B cell (primary cell): Measurements from ENCODE around the gene MDGA2. TPM values are rescaled to one million over a fixed set of nuclear protein-coding genes. Genes with fewer than 3 reads are reported as not detected.

ENCODE experiments used
- ATAC-seq: fragments of 200-7000 bp; cut with Tn5 transposase; one replicate; pipeline ENCODE4 v1.10.0; 2021; ENCODE audit warnings: low read depth, mild to moderate bottlenecking, moderate number of reproducible peaks, moderate library complexity
- CTCF ChIA-PET: fragments of 350-600 bp; sonication (Branson Sonifier 250); formaldehyde crosslinking; loops from one replicate; lab custom pipeline; 2021; ENCODE audit warnings: antibody characterized with exemption, inconsistent platforms; lab: Charles Lee
- POLR2A ChIA-PET: fragments of 350-600 bp; sonication (Branson Sonifier 250); formaldehyde crosslinking; loops from one replicate; lab custom pipeline; 2021; ENCODE audit warnings: antibody characterized with exemption; lab: Charles Lee
- DNase-seq: peaks from one replicate; pipeline ENCODE4 v3.0.0; 2013
- H2AFZ ChIP-seq: 2 replicates; pipeline ENCODE4 v1.6.1; 2012; ENCODE audit warnings: mild to moderate bottlenecking, low read depth, low read length; ENCODE audit not compliant: insufficient read depth, poor library complexity, severe bottlenecking
- H3K27ac ChIP-seq, 2 donors: 1 replicate in 1 of 2; 2 replicates in 1 of 2; pipeline ENCODE4 v1.5.1; 2012 to 2013; ENCODE audit warnings: low read length in 2 of 2, mild to moderate bottlenecking in 2 of 2, moderate library complexity in 1 of 2
- H3K27me3 ChIP-seq, 4 experiments: fragments of 200-600 bp in 1 of 4; sonication (generic) in 1 of 4; replicated peaks in 1 of 4; 1 replicate in 2 of 4; 2 replicates in 2 of 4; pipeline versions ENCODE4 v1.6.1 to v1.7.0; 2013 to 2016; ENCODE audit warnings: low read length in 3 of 4, mild to moderate bottlenecking in 2 of 4, mixed read lengths in 1 of 4, moderate library complexity in 1 of 4; ENCODE audit not compliant: insufficient read depth in 4 of 4, control insufficient read depth in 3 of 4; ENCODE audit errors: control extremely low read depth in 1 of 4
- H3K36me3 ChIP-seq, 2 experiments: replicated peaks in 1 of 2; 1 replicate in 1 of 2; 2 replicates in 1 of 2; pipeline versions ENCODE4 v1.6.1 to v1.7.1; 2013; ENCODE audit warnings: low read length in 1 of 2; ENCODE audit not compliant: insufficient read depth in 2 of 2, control insufficient read depth in 1 of 2; ENCODE audit errors: control extremely low read depth in 1 of 2, extremely low read depth in 1 of 2
- H3K4me1 ChIP-seq, 2 donors: fragments of 200-600 bp in 1 of 2; sonication (generic) in 1 of 2; 1 replicate in 1 of 2; 2 replicates in 1 of 2; pipeline versions ENCODE4 v1.5.1 to v1.6.1; 2013 to 2017; ENCODE audit warnings: low read length in 2 of 2; ENCODE audit not compliant: control insufficient read depth in 2 of 2, insufficient read depth in 2 of 2
- H3K4me2 ChIP-seq: replicated peaks from 2 replicates; pipeline ENCODE3; 2012; ENCODE audit warnings: mild to moderate bottlenecking, low read depth, low read length; ENCODE audit not compliant: poor library complexity, severe bottlenecking
- H3K4me3 ChIP-seq, 5 experiments: fragments of 200-600 bp in 1 of 5; sonication (generic) in 1 of 5; 1 replicate in 3 of 5; 2 replicates in 2 of 5; pipeline versions ENCODE4 v1.5.1 to v1.7.0; 2011 to 2016; ENCODE audit warnings: low read length in 4 of 5, mild to moderate bottlenecking in 4 of 5, low read depth in 2 of 5, control low read depth in 1 of 5, moderate library complexity in 1 of 5; ENCODE audit not compliant: insufficient read depth in 1 of 5; ENCODE audit errors: control extremely low read depth in 1 of 5, extremely low read depth in 1 of 5
- H3K79me2 ChIP-seq: fragments of 200-600 bp; sonication (generic); one replicate; pipeline ENCODE4 v1.6.0; 2016; ENCODE audit warnings: low read length; ENCODE audit not compliant: control insufficient read depth, insufficient read depth
- H3K9ac ChIP-seq: fragments of 200-600 bp; sonication (generic); 2 replicates; pipeline ENCODE4 v1.6.1; 2017; ENCODE audit warnings: mild to moderate bottlenecking, low read length, moderate library complexity
- H3K9me3 ChIP-seq, 3 donors: one replicate each; pipeline versions ENCODE4 v1.6.1 to v1.7.1; 2013; ENCODE audit warnings: low read length in 2 of 3; ENCODE audit not compliant: control insufficient read depth in 2 of 3, insufficient read depth in 1 of 3; ENCODE audit errors: control extremely low read depth in 1 of 3
- H4K20me1 ChIP-seq: 2 replicates; pipeline ENCODE4 v1.6.0; 2012; ENCODE audit warnings: mild to moderate bottlenecking, low read length; ENCODE audit not compliant: insufficient read depth, control insufficient read depth, poor library complexity, severe bottlenecking
- H3K27ac Mint-ChIP-seq: one replicate; pipeline ENCODE4 v1.8.0; 2021; ENCODE audit warnings: mixed read lengths
- H3K27me3 Mint-ChIP-seq: one replicate; pipeline ENCODE4 v1.8.0; 2021; ENCODE audit warnings: mixed read lengths
- H3K4me1 Mint-ChIP-seq: one replicate; pipeline ENCODE4 v1.8.0; 2021; ENCODE audit warnings: mixed read lengths
- H3K4me3 Mint-ChIP-seq: one replicate; pipeline ENCODE4 v1.8.0; 2021; ENCODE audit warnings: mixed read lengths
- H3K9me3 Mint-ChIP-seq: one replicate; pipeline ENCODE4 v1.8.0; 2022; ENCODE audit warnings: mixed read lengths; ENCODE audit not compliant: insufficient read depth
- EZH2 ChIP-seq: IDR thresholded peaks from 2 replicates; pipeline ENCODE4 v1.6.1; 2012; ENCODE audit warnings: borderline replicate concordance, low read depth, mild to moderate bottlenecking, moderate library complexity, low read length; ENCODE audit not compliant: insufficient read depth, poor library complexity, severe bottlenecking
- WGBS: methylation state at CpG from one replicate; pipeline ENCODE4 v1.1.5; 2013; ENCODE audit warnings: missing lambda C conversion rate; ENCODE audit not compliant: insufficient coverage; 5-methylcytosine and 5-hydroxymethylcytosine counted together
- intact Hi-C: fragments of 100-400 bp; cut with micrococcal nuclease; formaldehyde crosslinking; loops from one replicate; pipeline ENCODE4 v1.10.0; 2022
- polyA plus RNA-seq: library from polyadenylated mRNA; depleted of rRNA; stranded (reverse); fragments of >200 nt; gene quantifications from 2 replicates; pipeline ENCODE4 v1.2.3, GENCODE V29; 2012
- total RNA-seq, 2 donors: library from RNA; stranded (reverse); fragments of 120-200 nt in 1 of 2; gene quantifications; 1 replicate in 1 of 2; 2 replicates in 1 of 2; pipeline versions ENCODE4 v1.2.3 to v1.2.4, GENCODE V29; 2013 to 2022
- TF ChIP-seq, protein P1 (sequence below): fragments of 200-600 bp; IDR thresholded peaks from one replicate; pipeline ENCODE4 v1.8.0; 2022; ENCODE audit warnings: antibody characterized with exemption, mild to moderate bottlenecking

Gene MDGA2
- total and polyA plus RNA-seq, 2 donors (not counting 1 experiment from before 2014, with no cell fraction given), result not detected

DNA sequence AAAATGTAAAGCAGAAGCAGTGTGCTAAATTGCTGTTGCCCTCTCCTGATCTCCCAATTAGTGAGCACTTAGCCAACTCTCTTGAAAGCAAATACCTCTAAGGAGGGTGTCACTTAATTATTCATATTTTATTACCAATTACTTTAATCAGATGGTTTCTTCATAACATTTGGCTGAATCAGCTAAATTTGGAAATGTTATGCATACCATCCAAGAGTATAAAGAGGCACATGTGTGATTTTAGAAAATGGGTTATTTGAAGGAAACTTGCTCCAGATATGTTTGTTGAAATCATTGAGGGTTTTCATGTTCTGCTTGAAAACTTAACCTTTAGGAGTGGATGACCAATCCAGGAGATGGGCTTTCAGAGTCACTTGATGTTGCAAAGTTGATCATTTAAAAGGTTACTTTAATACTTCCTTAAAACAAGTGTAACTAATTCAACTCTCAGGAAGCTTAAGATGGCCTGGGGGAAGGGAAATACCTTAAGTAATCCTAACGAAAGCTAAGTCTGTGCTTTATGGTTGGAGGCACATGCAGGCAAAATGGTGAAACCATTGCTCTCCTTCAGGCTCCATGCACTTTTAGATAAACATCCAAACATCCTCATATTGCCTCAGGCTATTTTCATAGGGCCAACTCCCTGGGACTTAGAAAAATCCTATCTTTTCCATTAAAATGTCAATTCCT lies 434.5 kb downstream of the MDGA2 start:
- CTCF ChIA-PET, result no interaction called here

DNA sequence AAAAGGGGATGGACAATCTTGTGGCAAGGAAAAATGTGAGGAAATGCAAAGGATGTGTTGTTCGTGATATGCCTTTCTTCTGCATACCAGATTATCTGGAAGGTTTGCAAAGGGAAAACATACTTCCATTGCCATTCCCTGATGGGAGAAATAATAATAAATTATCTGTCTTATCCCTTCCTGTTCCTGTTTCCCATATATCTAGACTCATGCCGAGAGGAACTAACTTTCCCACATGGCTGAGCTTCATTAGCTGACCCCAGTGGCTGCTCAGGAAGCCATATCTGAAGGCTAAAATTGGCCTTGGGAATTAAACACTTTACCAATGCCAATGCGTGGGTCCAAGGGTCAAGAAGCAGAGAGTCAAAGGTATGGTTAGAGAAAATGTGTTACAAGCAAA lies 439.8 kb downstream of the MDGA2 start:
- 88% methylated on average over 2 of the region's 3 CpGs for WGBS
- intact Hi-C loops, result no loop called here

More for the DNA sequence above, 434.5 kb downstream of the MDGA2 start:
- peaks cover 3% of the 10 kb centered on the region for H3K9me3 Mint-ChIP-seq
- H3K27me3 Mint-ChIP-seq, result no peaks in the 10 kb centered on the region
- intact Hi-C loops, result no loop called here
- no peak overlapping the region for H3K4me2 ChIP-seq
- H4K20me1 ChIP-seq, result no peaks in the 10 kb centered on the region
- no CpG with 5 or more reads among the region's 1 CpG for WGBS
- H3K9me3 ChIP-seq, result peaks cover 0 to 3% (median 0%) of the 10 kb centered on the region in 3 donors
- no peak overlapping the region for H3K9ac ChIP-seq
- no peak overlapping the region for H2AFZ ChIP-seq
- H3K27ac Mint-ChIP-seq, result no peak overlapping the region
- H3K27me3 ChIP-seq, result no peaks in the 10 kb centered on the region
- H3K79me2 ChIP-seq, result no peaks in the 10 kb centered on the region
- H3K4me1 Mint-ChIP-seq, result no peaks in the 10 kb centered on the region
- POLR2A ChIA-PET, result no interaction called here
- no peaks in the 10 kb centered on the region for H3K4me1 ChIP-seq
- no peaks in the 10 kb centered on the region for H3K36me3 ChIP-seq
- no peak for DNase-seq
- no peak for ATAC-seq
- H3K4me3 ChIP-seq, result no peak overlapping the region
- no peak overlapping the region for H3K4me3 Mint-ChIP-seq
- H3K27ac ChIP-seq, result no peak overlapping the region
- TF ChIP-seq, protein P1, sequence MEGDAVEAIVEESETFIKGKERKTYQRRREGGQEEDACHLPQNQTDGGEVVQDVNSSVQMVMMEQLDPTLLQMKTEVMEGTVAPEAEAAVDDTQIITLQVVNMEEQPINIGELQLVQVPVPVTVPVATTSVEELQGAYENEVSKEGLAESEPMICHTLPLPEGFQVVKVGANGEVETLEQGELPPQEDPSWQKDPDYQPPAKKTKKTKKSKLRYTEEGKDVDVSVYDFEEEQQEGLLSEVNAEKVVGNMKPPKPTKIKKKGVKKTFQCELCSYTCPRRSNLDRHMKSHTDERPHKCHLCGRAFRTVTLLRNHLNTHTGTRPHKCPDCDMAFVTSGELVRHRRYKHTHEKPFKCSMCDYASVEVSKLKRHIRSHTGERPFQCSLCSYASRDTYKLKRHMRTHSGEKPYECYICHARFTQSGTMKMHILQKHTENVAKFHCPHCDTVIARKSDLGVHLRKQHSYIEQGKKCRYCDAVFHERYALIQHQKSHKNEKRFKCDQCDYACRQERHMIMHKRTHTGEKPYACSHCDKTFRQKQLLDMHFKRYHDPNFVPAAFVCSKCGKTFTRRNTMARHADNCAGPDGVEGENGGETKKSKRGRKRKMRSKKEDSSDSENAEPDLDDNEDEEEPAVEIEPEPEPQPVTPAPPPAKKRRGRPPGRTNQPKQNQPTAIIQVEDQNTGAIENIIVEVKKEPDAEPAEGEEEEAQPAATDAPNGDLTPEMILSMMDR, result no peak
- no peak for TF ChIP-seq EZH2

More for the DNA sequence above, 439.8 kb downstream of the MDGA2 start:
- ChIA-PET CTCF (no interaction called here), POLR2A (no interaction called here)
- Mint-ChIP-seq H3K9me3 (no peaks in the 10 kb centered on the region), H3K27me3 (no peaks in the 10 kb centered on the region), H3K27ac (no peak overlapping the region), H3K4me3 (no peak overlapping the region), H3K4me1 (no peaks in the 10 kb centered on the region)
- Histone ChIP-seq H3K27me3 (no peaks in the 10 kb centered on the region), H3K9ac (no peak overlapping the region), H3K4me2 (no peak overlapping the region), H3K27ac (no peak overlapping the region), H4K20me1 (no peaks in the 10 kb centered on the region), H2AFZ (no peak overlapping the region), H3K79me2 (no peaks in the 10 kb centered on the region), H3K4me1 (no peaks in the 10 kb centered on the region), H3K9me3 (peaks cover 0 to 2% (median 0%) of the 10 kb centered on the region in 3 donors), H3K36me3 (no peaks in the 10 kb centered on the region), H3K4me3 (no peak overlapping the region)
- no peak for DNase-seq
- no peak for ATAC-seq
- TF ChIP-seq, protein P1, result no peak
- TF ChIP-seq EZH2, result no peak
